OCI-LY7 (cell line): ENCODE results near the gene SRP9.

Experiments used
- CTCF ChIP-seq: fragments of 200-600 bp; sonication (generic); conservative IDR thresholded peaks from 2 replicates; pipeline ENCODE4 v1.5.1; 2014; ENCODE audit warnings: mild to moderate bottlenecking, antibody characterized with exemption, low read length, moderate library complexity, mixed read lengths
- EZH2phosphoT487 ChIP-seq: fragments of 200-600 bp; sonication (generic); IDR thresholded peaks from 2 replicates; pipeline ENCODE4 v1.6.1; 2018; ENCODE audit warnings: low read depth, borderline replicate concordance, mild to moderate bottlenecking, mixed run types, antibody characterized with exemption, low read length, moderate library complexity, mixed read lengths

- TF ChIP-seq CTCF (no peak), EZH2phosphoT487 (no peak)
Observed at GRCh38 chr1:225825078-225825477, 47.5 kb downstream of the SRP9 start.
